VCaP (cell line): ENCODE results near the gene STXBP3.

Experiments
- H3K27ac ChIP-seq: fragments of 450-650 bp; 2 replicates; pipeline ENCODE4 v1.5.1; 2017
- CTCF ChIP-seq: fragments of 450-650 bp; conservative IDR thresholded peaks from 2 replicates; pipeline ENCODE4 v1.5.1; 2017; ENCODE audit warnings: mild to moderate bottlenecking, moderate library complexity

The STXBP3 gene

GRCh38 chr1:108823632-108824031 lies 77.2 kb downstream of the STXBP3 start:
- no peak for TF ChIP-seq CTCF
- H3K27ac ChIP-seq: no peak overlapping the region

- no peak overlapping the region for H3K27ac ChIP-seq
- no peak for TF ChIP-seq CTCF
Measured at GRCh38 chr1:108824051-108824450, 77.6 kb downstream of the STXBP3 start.

- H3K27ac ChIP-seq: no peak overlapping the region
- TF ChIP-seq CTCF: no peak
Measured at GRCh38 chr1:108826081-108826635, 79.7 kb downstream of the STXBP3 start.

GRCh38 chr1:108828074-108828961 lies 81.8 kb downstream of the STXBP3 start:
- no peak overlapping the region for H3K27ac ChIP-seq
- TF ChIP-seq CTCF: peak; percentile 81

- no peak for TF ChIP-seq CTCF
- no peak overlapping the region for H3K27ac ChIP-seq
Measured at GRCh38 chr1:108829498-108829916, 83.0 kb downstream of the STXBP3 start.

- no peak for TF ChIP-seq CTCF
- H3K27ac ChIP-seq: 0 out of 2 replicates have a peak overlapping the region, but pooled peaks have one; percentile 18
Measured at GRCh38 chr1:108830119-108831008, 83.9 kb downstream of the STXBP3 start.

- TF ChIP-seq CTCF: no peak
- no peak overlapping the region for H3K27ac ChIP-seq
Measured at GRCh38 chr1:108831225-108831624, 84.8 kb downstream of the STXBP3 start.
